Activated CD8-positive, alpha-beta memory T cell treated with anti-CD3 and anti-CD28 coated beads, Interleukin-2, amount 50 U/mL, for 24 hours (primary cell): ENCODE measurements around the gene UGT2B10.

Experiments used
- DNase-seq: peaks from one replicate; pipeline ENCODE4 v3.0.0-alpha.2; 2020; ENCODE audit errors: extremely low read depth

The UGT2B10 gene

DNA sequence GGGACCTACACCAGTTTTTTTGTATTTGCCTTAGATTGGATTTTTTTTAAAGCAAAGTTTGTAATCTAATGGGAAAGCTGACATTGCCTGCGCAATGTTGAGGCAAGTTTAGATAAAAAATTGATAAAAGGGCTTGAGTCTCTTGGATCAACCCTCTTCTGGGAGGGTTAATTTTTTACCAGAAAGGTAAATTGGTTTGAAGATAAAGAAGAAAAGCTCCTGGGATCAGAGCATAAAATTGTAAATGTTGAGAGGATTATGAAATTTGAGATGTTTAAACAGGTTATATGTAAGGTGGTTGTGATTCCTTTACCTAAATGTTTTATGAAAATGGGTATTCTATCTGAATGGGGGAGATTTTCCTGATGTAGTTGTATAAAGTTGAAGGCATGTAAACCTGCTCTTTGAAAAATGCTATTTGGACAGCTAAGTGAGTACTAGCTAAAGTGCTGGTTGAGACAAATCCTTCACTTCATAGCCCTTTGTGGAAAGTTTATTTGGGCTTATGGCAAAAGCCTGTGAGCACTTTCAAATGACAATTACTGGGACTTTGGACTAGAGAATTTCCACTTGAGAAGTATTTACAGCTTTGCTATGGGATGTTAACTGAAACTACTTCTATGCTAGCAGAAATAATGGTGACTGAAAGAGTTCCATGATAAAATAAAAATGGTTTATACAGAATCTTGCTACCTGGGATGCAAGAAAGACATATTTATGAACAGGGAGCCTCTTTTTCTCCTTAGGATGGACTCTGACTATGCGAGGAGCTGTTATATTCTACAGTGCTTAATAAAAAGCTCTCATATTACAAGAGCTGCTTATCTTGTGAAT is 56.2 kb downstream of the UGT2B10 start:
- no peak for DNase-seq

GRCh38 chr4:68872643-68873502 is 57.1 kb downstream of the UGT2B10 start:
- no peak for DNase-seq

GRCh38 chr4:68874507-68874906 is 58.7 kb downstream of the UGT2B10 start:
- no peak for DNase-seq

DNA sequence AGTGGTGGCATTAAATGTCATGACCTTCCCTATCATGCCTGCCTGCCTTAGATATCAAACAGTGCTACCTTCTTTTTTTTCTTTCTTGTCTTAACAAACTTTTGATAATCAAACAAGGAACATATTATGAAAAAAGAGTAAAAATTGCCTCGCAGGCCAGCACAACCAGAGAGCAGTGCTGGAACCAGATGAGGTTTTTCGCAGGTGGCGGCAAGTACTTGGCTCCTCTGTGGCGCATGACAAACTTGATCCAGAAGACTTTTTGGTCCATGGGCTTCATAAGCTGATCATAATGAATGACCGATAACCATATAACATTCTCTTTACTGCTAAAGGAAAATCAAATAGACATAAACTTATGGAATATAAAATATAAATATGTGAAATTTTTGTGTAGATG is 61.8 kb downstream of the UGT2B10 start:
- DNase-seq: no peak

GRCh38 chr4:68878048-68878447 is 62.3 kb downstream of the UGT2B10 start:
- no peak for DNase-seq
